HEK293T (cell line): ENCODE measurements around the gene THSD7B.

ENCODE experiments used
- CTCF ChIA-PET: fragments of 350-600 bp; formaldehyde crosslinking; extraction: SDS; loops from one replicate; lab custom pipeline; 2021; ENCODE audit warnings: antibody characterized with exemption, inconsistent platforms; lab: Yijun Ruan, JAX
- POLR2A ChIA-PET: fragments of 350-600 bp; formaldehyde crosslinking; extraction: SDS; loops from one replicate; lab custom pipeline; 2020; ENCODE audit warnings: antibody characterized with exemption, inconsistent platforms; lab: Yijun Ruan, JAX
- DNase-seq: peaks from one replicate; pipeline ENCODE4 v3.0.0; 2012; ENCODE audit warnings: mixed read lengths; ENCODE audit errors: extremely low spot score
- ARNT ChIP-seq: fragments of 450-650 bp; IDR thresholded peaks from 2 replicates; pipeline ENCODE4 v1.6.1; 2017; ENCODE audit warnings: mild to moderate bottlenecking
- BHLHE40 ChIP-seq: fragments of 450-650 bp; IDR thresholded peaks from 2 replicates; pipeline ENCODE4 v1.6.1; 2016; ENCODE audit warnings: mild to moderate bottlenecking, moderate library complexity, borderline replicate concordance
- CTBP1 ChIP-seq: fragments of 450-650 bp; IDR thresholded peaks from 2 replicates; pipeline ENCODE4 v1.6.1; 2016; ENCODE audit warnings: borderline replicate concordance
- ELF4 ChIP-seq: fragments of 450-650 bp; IDR thresholded peaks from 2 replicates; pipeline ENCODE4 v1.6.1; 2017; ENCODE audit warnings: antibody characterized with exemption
- FOXA1 ChIP-seq: fragments of 450-650 bp; IDR thresholded peaks from 2 replicates; pipeline ENCODE4 v1.6.1; 2016; ENCODE audit warnings: mild to moderate bottlenecking
- FOXK2 ChIP-seq: fragments of 450-650 bp; IDR thresholded peaks from 2 replicates; pipeline ENCODE4 v1.6.1; 2016; ENCODE audit warnings: mild to moderate bottlenecking
- FOXM1 ChIP-seq: fragments of 450-650 bp; IDR thresholded peaks from 2 replicates; pipeline ENCODE4 v1.6.1; 2017; ENCODE audit warnings: mild to moderate bottlenecking, borderline replicate concordance
- HDGF ChIP-seq: fragments of 450-650 bp; IDR thresholded peaks from 2 replicates; pipeline ENCODE4 v1.6.1; 2017; ENCODE audit warnings: antibody characterized with exemption, borderline replicate concordance
- L3MBTL2 ChIP-seq: fragments of 450-650 bp; conservative IDR thresholded peaks from 2 replicates; pipeline ENCODE4 v1.6.1; 2016; ENCODE audit warnings: mild to moderate bottlenecking
- LEF1 ChIP-seq: fragments of 450-650 bp; IDR thresholded peaks from 2 replicates; pipeline ENCODE4 v1.6.1; 2017; ENCODE audit warnings: mild to moderate bottlenecking, borderline replicate concordance
- NFRKB ChIP-seq: fragments of 450-650 bp; IDR thresholded peaks from 2 replicates; pipeline ENCODE4 v1.6.1; 2016; ENCODE audit warnings: mild to moderate bottlenecking, moderate library complexity
- SP1 ChIP-seq: fragments of 450-650 bp; IDR thresholded peaks from 2 replicates; pipeline ENCODE4 v1.6.1; 2017
- SUZ12 ChIP-seq: fragments of 450-650 bp; IDR thresholded peaks from 2 replicates; pipeline ENCODE4 v1.6.1; 2016; ENCODE audit warnings: mild to moderate bottlenecking
- TARDBP ChIP-seq: fragments of 450-650 bp; IDR thresholded peaks from 2 replicates; pipeline ENCODE4 v1.6.1; 2016
- ZNF384 ChIP-seq: fragments of 450-650 bp; IDR thresholded peaks from 2 replicates; pipeline ENCODE4 v1.6.1; 2016
- TF ChIP-seq, protein P1 (sequence below): fragments of 450-650 bp; IDR thresholded peaks from 2 replicates; pipeline ENCODE4 v1.6.1; 2016

The THSD7B gene

DNA sequence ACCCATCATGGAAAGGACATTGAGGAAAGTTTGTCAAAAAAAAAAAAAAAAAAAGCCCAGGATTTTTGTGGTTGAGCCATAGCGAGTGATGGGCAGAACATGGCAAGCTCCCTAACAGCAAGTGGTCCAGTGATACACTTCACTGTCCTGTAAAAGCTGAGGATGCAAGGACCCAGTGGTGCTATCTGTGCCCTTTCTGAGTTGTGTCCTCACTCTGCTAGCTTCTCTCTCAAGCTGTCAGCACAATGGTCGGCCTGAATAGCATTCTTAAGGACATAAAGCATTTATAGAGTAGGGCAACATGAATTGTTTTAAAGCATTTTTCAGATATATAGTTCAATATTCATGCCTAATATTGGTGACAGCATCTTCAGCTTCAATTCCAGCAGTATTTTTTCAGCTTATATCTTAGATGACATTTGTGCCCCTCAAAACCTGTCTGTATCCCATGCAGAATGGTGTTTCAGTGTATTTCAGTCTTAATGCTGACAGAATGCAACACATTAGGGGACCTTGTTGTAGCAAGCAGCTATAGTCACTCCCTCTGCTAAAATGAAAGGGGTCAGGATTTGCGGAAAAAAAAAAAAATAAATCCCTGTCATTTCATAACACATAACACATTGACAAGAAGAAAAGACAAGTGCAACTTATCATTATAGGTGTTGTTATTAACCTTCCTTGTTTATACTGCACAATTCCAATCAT lies 496.7 kb downstream of the THSD7B start:
- no peak for DNase-seq
- POLR2A ChIA-PET = no interaction called here
- TF ChIP-seq TARDBP = no peak
- TF ChIP-seq LEF1 = no peak
- no peak for TF ChIP-seq L3MBTL2
- TF ChIP-seq ZNF384 = no peak
- TF ChIP-seq ELF4 = no peak
- TF ChIP-seq CTBP1 = no peak
- no peak for TF ChIP-seq HDGF
- no peak for TF ChIP-seq SP1
- TF ChIP-seq SUZ12 = no peak
- TF ChIP-seq FOXM1 = no peak
- TF ChIP-seq, protein P1, sequence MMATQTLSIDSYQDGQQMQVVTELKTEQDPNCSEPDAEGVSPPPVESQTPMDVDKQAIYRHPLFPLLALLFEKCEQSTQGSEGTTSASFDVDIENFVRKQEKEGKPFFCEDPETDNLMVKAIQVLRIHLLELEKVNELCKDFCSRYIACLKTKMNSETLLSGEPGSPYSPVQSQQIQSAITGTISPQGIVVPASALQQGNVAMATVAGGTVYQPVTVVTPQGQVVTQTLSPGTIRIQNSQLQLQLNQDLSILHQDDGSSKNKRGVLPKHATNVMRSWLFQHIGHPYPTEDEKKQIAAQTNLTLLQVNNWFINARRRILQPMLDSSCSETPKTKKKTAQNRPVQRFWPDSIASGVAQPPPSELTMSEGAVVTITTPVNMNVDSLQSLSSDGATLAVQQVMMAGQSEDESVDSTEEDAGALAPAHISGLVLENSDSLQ = no peak
- TF ChIP-seq FOXK2 = no peak
- TF ChIP-seq ARNT = no peak
- no peak for TF ChIP-seq BHLHE40
- no peak for TF ChIP-seq NFRKB
- CTCF ChIA-PET = interaction anchor here (0.7 kb wide), 1 partner anchor 560 kb away, joined by 8 read pairs; no protein-coding TSS in a partner anchor

- CTCF ChIA-PET = interaction anchor here (0.7 kb wide), 1 partner anchor 560 kb away, joined by 8 read pairs; no protein-coding TSS in a partner anchor
- TF ChIP-seq BHLHE40 = no peak
- TF ChIP-seq, protein P1 = no peak
- no peak for TF ChIP-seq ARNT
- no peak for TF ChIP-seq FOXM1
- TF ChIP-seq L3MBTL2 = no peak
- no peak for TF ChIP-seq FOXA1
- no peak for TF ChIP-seq LEF1
- TF ChIP-seq ZNF384 = no peak
- no peak for DNase-seq
- POLR2A ChIA-PET = no interaction called here
These were observed 497.2 kb downstream of the THSD7B start for GRCh38 chr2:137262594-137262993.

GRCh38 chr2:137287913-137288639 lies 522.7 kb downstream of the THSD7B start:
- CTCF ChIA-PET = no interaction called here
- TF ChIP-seq, protein P1 = no peak
- no peak for TF ChIP-seq L3MBTL2

GRCh38 chr2:137291836-137292570 lies 526.7 kb downstream of the THSD7B start:
- POLR2A ChIA-PET = no interaction called here
- DNase-seq = no peak
- CTCF ChIA-PET = no interaction called here
- TF ChIP-seq HDGF (no peak), ELF4 (no peak), BHLHE40 (no peak), TARDBP (no peak), FOXM1 (no peak), FOXA1 (no peak), FOXK2 (no peak), LEF1 (no peak), SP1 (no peak), NFRKB (no peak), CTBP1 (no peak)
- TF ChIP-seq, protein P1 = no peak

More at GRCh38 chr2:137287913-137288639, 522.7 kb downstream of the THSD7B start:
- no peak for DNase-seq
- POLR2A ChIA-PET = no interaction called here

DNA sequence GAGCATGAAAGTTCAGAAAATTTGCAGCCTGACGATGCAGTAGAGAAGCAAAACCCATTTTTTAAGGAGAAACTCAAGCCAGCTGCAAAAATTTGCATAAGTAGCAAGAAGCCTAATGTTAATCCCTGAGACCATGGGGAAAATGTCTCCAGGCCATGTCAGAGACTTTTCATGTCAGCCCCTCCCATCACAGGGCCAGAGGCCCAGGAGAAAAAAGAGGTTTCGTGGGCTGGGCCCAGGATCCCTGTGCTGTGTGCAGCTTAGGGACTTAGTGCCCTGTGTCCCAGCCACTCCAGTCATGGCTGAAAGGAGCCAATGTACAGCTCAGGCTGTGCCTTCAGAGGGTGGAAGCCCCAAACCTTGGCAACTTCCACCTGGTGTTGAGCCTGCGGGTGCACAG lies 533.0 kb downstream of the THSD7B start:
- POLR2A ChIA-PET = no interaction called here
- CTCF ChIA-PET = no interaction called here

More for the DNA sequence above, 533.0 kb downstream of the THSD7B start:
- DNase-seq = no peak
- TF ChIP-seq, protein P1 = no peak
- no peak for TF ChIP-seq HDGF
- TF ChIP-seq FOXA1 = no peak
- no peak for TF ChIP-seq SP1
- no peak for TF ChIP-seq CTBP1
- no peak for TF ChIP-seq ARNT
